GM21423 (cell line): ENCODE results near the gene FOXC2.

ENCODE experiments used
- ATAC-seq: cut with Tn5 transposase; IDR thresholded peaks from one replicate; pipeline ENCODE4 v1.9.1; 2021; ENCODE audit warnings: mild to moderate bottlenecking, moderate library complexity; ENCODE audit not compliant: unreplicated experiment

The FOXC2 gene

DNA sequence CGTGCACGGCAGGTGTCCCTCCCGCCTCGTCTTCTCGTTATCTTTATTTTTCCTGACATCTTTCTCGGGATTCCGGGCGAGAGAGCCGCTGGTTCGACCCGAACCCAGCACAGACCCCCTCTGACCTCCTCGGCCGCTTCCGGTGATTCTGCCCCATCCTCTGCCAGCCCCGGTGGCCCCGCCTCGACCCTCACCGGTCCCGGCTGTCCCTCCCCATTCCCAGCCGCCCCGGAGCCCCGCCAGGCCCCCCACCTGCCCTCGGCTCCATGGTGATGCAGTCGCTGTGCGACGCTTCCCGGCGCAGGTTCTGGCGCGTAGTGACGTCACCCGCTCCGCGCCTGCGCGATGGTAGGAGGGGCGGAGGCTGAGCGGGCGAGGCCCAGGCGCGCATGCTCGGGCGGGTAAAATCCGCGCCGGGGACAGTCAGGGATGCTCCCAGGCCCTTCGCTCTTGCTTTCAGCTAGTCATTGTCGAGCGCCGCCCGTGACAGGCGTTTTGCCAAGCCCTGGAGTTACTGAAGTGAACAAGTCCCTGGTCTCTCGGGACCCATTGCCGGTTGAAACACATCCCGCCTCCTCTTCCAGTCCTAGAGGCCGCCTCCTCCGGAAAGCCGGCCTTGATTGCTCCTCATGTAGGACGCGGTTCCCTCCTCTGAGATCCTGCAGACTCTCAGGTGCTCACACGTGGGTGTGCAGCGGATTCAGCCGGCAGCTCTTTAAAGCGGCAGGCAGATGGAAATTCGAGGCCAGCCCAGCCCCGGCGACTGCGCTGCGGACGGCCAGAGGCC is 11.5 kb upstream of the FOXC2 start, which contains the start of gene MTHFSD:
Gene MTHFSD (minus strand): TSS at position 319 of the 787 bp plus-strand sequence. CDS start 51 bp downstream, at position 268.
- peak; percentile 85 for ATAC-seq

DNA sequence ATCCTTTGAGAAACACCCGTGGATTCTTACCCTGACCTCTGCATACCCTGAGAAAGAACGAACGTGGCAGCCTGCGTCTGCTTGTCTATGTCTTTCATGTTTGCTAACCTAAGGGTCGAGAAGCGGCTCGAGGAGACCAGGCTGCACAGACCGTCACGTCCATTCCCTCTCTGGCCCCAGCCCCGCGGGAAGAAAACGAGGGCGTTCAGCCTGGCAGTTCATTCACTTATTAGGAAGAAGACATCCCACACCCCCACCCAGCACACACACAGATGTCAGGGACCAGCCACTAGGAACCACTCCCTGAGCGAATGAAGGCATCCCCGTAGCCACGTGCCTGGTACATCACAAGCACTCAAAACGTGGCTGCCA is 10.9 kb upstream of the FOXC2 start:
- no peak for ATAC-seq

- ATAC-seq: no peak
Observed at GRCh38 chr16:86556576-86556975, 10.1 kb upstream of the FOXC2 start.

DNA sequence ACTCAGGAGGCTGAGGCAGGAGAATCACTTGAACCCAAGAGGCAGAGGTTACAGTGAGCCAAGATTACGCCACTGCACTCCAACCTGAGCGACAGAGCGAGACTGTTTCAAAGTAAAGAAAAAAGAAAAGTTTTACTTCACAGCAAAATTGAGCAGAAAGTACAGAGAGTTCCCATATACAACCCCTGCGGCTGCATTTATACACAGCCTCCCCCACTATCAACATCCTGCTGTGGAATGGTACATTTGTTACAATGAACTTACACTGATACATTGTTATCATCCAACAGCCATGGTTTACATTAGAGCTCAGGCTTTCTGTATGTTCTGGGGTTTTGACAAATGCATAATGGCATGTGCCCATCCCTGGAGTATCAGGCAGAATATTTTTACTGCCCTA is 9.0 kb upstream of the FOXC2 start:
- no peak for ATAC-seq

DNA sequence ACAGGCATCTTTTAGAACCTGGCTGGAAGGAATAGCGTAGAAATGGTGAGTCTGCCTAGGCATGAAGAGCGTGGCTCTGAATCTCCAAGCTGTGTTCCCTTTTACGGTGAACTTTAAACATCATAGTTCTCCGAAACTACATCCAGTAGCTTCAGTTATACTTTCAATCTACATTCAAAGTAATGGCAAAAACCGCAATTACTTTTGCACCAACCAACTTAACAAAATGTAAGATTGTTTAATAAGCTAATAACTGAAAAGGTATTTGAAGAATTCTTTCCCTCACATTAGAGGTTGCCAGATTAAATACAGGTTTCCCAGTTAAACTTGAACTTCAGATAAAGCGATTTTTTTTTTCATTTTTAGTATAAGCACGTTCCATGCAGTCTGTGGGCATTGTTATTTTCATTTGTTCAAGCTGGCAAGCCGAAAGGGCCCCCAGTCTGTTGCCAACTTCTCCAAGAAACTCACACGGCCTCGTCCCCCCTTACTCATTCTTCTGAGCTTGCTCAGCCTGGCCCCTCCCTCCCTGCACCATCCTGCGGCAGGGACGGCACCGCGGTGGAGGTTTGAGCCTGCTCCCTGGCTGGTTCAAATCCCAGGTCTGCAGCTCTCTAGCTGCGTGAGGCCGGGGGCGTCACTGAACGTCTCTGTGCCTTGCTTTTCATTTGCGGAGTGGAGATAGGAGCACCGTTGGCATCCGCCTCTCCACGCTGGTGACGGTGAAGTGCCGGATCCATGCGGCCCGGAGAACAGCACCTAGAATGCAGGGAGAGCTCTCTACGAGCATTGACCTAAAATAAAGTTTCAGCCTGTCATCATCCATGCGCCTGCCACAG is 8.1 kb upstream of the FOXC2 start:
- ATAC-seq: no peak

DNA sequence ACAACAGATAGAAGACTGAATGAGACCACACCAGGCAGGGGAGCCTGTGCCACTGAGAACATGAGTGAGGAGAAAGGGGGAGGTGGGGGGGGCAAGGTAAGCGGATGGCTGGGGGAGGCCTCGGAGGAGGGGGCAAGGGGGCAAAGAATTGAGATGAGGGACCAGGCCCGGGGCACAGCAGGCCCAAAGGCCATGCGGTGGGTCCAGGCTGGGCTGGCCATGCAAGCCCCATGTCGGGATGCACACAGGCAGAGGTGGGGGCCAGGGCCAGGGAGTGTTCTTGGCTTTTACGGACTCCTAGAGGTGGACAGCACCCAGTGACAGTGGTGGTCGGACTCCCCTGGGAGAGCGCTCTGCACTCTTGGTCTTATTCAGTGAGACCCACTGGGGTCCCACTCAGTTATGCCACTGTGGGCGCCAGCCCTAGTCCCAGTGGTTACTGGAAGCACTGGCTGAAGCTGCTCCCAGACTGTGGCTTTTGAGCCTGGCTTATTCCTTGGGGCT is 6.8 kb upstream of the FOXC2 start:
- no peak for ATAC-seq

DNA sequence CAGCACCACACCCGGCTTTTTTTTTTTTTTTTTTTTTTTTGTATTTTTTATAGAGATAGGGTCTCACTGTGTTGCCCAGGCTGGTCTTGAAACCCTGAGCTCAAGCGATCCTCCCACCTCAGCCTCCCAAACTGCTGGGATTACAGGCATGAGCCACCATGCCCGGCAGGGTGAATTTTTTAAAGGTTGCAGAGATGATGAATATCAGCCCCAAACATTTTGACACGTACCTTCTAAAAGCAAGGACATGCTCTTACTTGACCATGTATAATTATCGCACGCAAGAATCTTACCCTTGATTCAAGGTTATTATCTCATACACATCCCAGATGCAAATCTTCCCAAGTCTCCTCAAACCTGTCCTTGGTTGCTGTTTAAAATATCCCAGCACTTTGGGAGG is 4.3 kb upstream of the FOXC2 start:
- no peak for ATAC-seq

DNA sequence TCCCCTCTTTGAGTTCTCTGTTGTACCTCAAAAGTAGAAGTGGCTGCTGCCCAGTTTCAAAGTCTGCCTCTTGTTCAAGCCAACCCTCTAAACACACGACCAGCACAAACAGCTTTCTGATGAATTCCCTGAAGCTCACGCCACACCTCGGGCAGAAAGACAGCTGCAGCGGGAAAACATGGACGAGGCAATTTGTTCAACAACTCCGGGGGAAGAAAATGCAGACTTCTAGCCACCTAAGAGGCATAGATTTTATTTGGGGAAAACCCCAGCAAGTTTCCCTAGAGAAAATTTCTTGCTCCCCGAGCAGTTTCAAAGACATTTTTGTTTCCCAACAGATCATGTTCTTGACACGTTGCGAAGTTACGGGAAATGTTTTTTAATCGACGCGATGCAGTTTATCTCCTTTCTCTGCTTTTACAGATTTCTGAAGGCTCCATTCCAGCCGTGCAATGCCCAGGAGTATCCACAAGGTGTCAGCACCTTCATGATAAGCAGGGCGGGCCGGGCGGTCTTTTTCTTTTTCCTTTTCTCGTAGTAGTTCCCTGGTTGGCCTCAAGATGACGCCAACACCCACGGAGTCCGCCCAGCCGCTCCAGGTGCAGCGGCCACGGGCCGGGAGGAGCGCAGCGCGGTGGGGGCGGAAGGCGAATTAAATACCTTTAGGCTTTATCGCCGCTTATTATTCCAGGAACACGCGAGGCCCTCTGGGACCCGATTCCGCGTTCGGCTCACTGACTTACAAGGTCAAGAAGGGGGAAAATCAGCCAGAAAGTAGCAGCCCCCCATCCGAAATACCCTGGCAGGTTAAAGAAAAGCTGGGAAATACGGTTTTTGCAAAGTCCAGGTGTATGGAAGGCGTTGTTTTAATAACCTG is 2.9 kb upstream of the FOXC2 start:
- peak; percentile 86 for ATAC-seq

DNA sequence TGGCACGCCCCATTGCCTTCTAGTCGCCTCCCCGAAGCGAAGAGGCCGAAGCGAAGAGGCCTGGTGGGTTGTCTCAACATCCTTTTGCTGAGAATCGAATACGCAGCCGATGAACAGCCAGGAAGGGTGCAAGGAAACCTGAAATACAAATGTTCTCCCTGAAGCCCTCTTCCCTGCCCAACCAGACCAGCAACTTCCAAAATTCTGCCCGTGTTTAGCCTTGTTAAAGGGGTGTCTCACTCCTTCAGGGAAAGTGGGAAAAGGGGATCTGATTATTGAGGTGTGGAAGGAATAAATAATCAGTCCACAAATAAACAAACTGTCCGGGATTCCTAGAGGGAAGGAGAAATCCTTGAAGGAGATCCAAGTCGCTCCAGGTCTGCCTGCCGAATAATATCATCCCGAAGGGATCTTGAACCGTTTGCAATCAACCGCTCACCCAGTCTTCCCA is 1.4 kb upstream of the FOXC2 start:
- no peak for ATAC-seq

- ATAC-seq: no peak
Observed at GRCh38 chr16:86565644-86566511, 751 bp upstream of the FOXC2 start.

DNA sequence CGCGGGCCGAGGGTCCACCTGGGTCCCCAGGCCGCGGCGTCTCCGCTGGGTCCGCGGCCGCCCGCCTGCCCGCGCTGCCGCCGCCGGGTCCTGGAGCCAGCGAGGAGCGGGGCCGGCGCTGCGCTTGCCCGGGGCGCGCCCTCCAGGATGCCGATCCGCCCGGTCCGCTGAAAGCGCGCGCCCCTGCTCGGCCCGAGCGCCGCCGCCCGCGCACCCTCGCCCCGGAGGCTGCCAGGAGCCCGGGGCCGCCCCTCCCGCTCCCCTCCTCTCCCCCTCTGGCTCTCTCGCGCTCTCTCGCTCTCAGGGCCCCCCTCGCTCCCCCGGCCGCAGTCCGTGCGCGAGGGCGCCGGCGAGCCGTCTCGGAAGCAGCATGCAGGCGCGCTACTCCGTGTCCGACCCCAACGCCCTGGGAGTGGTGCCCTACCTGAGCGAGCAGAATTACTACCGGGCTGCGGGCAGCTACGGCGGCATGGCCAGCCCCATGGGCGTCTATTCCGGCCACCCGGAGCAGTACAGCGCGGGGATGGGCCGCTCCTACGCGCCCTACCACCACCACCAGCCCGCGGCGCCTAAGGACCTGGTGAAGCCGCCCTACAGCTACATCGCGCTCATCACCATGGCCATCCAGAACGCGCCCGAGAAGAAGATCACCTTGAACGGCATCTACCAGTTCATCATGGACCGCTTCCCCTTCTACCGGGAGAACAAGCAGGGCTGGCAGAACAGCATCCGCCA is 504 bp downstream of the FOXC2 start:
- no peak for ATAC-seq

GRCh38 chr16:86567701-86568581 is 1.3 kb downstream of the FOXC2 start:
- ATAC-seq: no peak

GRCh38 chr16:86568677-86569623 is 2.3 kb downstream of the FOXC2 start:
- no peak for ATAC-seq

- no peak for ATAC-seq
Observed at GRCh38 chr16:86569701-86570447, 3.2 kb downstream of the FOXC2 start.

GRCh38 chr16:86570558-86571529 is 4.2 kb downstream of the FOXC2 start:
- no peak for ATAC-seq
